H54 (cell line): ENCODE results near the gene RNF43.
A peak's percentile ranks its signal among the peaks of the same experiment; 100 is the strongest.
"Not testable (repeated sequence)": the region's sequence is repeated elsewhere in the genome, so short reads cannot be mapped to it uniquely, and the experiment has no call there.

Experiments used
- DNase-seq: peaks from one replicate; pipeline ENCODE4 v3.0.0; 2011; ENCODE audit warnings: low spot score, mixed read lengths; ENCODE audit not compliant: insufficient read length
- FAIRE-seq: peaks from 3 replicates; lab custom pipeline; 2011; peaks lifted over from hg19 to GRCh38; lab: Jason Lieb, UNC
- POLR2A ChIP-seq: IDR thresholded peaks from 2 replicates; pipeline ENCODE4 v1.6.1; 2011; ENCODE audit warnings: low read depth, mild to moderate bottlenecking, low read length

Gene RNF43

DNA sequence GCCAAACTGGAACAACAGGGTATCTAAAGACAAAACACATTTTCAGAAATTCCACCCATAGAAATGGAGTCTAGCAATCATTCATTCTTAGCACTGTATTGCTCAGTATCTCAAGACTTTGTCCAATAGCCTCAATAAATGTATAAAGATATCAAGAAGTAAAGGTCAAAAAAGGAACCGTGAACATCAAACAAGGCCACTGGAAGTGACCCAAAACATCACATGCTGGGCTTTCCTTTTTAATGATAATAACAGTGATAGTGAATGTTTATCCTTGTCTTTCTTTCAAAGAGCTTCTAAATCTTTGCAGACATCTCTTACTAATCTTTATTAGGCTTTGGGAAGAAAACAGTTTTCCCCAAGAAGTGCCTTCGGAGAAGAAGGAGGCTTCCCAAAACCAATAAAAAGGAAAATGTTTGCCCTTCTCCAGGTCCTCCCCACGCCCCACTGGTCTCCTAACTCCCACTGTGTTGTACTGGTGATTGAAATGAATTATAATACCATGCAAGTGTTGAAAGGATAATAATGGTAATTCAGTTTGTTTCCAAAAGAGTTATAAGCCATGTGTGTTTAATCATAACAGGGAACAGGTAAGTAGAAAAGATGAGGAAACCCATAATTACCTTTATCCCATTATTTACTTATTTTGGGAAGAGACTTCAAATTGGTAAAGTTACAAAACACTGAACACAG, 18.6 kb downstream of the RNF43 start:
- FAIRE-seq, result no peak
- no peak for TF ChIP-seq POLR2A
- no peak for DNase-seq

DNA sequence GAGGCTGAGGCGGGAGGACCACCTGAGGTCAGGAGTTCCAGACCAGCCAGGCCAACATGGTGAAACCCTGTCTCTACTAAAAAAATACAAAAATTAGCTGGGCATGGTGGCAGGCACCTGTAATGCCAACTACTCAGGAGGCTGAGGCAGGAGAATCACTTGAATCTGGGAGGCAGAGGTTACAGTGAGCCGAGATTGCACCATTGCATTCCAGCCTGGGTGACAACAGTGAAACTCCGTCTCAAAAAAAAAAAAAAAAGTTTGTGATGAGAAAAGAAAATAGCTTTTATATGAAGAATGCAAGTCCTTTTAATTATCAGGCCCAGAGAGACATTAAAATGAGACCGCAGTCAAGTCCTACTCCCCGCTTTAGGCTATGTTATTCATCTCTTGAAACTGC, 19.9 kb downstream of the RNF43 start:
- not testable (repeated sequence) for FAIRE-seq, DNase-seq

DNA sequence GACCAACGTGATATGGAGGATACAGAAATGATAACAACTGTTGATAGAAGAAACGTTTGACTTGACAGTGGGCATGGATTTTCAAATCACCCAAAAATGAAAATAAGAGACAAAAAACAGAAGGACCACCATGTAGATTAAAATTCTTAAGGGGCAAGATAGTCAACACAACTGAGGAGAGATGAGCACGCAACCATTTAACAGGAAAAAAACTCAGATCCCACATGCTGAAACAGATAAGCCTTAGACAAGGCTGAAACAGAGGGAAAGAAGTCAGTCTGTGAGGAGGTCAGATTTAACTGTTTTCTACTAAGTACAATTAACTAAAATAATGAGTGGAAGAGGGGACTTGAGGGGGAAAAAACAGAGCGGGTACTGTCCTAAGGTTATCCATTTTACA, 21.2 kb downstream of the RNF43 start:
- FAIRE-seq (no peak), DNase-seq (no peak)
- TF ChIP-seq POLR2A, result no peak

DNA sequence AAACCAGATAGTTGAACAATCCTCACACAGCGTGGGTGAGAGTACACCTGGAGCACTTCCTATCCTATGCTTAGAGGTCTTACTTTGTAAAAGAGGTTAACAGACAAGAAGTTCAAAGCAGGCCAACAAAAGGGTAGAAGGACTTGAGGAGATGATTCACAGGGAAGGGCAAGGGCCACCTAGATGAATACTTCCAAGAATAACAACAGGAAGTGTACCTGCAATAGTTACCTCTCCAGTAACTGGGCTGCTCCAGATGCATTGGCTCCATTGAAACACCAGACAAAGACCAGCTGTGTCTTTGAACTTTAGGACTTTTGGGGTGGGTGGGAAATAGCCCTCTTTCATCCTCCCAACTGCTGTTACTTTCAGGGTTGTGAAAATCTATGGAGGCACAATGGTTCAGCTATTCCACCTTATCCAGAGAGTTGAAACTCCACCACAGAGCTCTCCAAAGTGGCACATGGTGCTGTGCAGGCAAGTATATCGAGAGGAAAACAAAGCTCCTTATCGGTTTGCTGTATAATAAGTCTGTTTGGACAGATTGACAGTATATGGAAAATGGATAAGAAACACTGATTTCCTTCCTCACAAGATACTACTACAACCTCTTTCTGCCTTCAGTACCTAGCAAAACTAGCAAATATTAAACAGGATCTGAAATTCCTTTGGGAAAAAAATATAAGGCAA, 22.7 kb downstream of the RNF43 start:
- no peak for TF ChIP-seq POLR2A
- FAIRE-seq, result no peak
- DNase-seq, result no peak

DNA sequence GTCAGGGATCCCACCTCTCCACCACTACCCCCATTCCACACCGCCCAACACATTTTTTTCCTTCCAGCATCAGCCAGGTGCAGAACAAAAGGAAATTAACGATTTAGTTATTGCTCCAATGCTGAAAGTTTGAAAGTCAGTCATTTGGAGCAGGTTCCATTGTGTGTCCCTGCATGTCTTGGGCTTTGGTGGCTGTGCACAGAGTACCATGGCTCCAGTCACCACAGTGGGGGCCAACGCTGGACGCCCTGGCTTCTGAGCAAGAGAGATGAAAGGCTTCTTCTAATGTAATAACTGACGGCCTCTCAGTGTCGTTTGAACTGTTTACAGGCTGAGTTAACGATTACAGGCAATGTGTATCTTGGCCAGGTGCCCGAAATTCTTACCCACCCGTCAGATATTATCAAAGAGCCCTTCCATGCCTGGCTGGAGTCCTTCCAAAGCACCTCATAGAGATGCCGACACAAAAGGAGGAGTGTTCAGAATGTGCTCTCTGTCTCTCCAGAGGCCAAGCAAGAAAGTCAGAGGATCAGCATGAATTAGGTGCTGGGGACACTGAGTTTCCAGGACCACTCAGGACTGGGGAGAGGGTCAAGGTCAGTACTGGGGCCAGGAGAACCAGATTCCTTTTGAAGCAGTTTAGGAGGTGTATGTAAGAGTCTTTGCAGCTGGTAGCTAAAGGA, 25.9 kb downstream of the RNF43 start:
- no peak for TF ChIP-seq POLR2A
- FAIRE-seq, result peak; percentile 83

DNA sequence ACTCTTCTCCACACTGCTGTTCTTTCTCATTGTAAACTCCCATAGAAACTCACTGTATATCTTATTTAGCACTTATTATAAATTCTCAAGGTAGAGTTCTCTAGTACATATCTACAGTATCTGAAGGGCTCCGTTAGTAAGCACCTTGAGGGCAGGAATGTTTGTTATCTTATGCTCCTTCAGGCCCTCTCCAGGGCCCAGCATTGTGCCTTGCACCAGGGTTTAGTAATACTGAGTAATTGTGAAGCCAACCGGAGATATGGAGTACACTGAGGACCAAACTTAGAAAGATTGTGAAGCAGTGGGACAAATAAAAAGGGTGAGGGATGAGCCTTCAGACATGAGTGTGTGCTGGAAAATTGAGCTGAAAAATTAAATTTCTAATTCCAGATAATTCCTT, 26.4 kb downstream of the RNF43 start:
- FAIRE-seq (no peak), DNase-seq (no peak)
- TF ChIP-seq POLR2A, result no peak

More for the DNA sequence above, 25.9 kb downstream of the RNF43 start:
- DNase-seq, result peak; percentile 25

DNA sequence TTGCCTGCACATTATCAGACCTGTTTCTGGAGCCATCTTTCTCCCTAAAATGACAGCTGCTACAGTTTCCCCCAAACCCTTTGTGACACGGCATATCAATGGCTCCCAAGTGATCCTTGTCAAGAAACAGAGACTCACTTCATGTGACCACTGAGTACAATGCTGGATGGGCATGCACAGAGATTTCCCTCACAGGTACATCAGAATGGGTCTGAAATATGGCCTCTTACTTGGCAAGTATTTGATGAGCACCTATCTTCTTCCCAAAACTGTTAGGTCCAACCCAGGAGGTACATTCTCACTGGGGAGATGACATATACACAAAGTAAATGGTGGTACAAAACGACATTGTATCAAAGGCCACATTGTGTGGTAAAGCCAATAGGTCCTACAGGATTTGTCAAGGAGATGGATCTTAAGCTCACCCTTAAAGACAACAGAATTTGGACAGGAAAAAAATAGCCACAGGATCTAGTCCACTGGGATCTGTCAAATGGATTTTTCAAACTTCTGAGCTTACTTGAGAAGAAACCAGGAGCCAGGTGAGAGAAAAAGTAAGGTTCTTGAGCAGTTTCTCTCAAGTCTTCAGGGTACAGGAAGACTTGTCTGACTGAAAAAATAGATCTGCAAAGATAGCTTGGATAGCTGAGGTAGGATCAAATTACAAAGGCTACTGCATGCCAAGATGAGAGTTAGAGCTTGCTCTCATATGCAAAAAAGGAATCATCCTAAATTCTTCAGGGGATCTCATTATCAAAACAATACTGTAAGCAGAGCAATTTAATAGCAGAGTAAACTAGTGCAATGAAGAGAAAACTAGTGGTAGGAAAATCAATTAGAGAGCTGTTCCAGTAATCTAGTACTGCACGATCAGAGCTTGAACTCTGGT, 28.8 kb downstream of the RNF43 start:
- DNase-seq, result no peak
- no peak for FAIRE-seq
- TF ChIP-seq POLR2A, result no peak

DNA sequence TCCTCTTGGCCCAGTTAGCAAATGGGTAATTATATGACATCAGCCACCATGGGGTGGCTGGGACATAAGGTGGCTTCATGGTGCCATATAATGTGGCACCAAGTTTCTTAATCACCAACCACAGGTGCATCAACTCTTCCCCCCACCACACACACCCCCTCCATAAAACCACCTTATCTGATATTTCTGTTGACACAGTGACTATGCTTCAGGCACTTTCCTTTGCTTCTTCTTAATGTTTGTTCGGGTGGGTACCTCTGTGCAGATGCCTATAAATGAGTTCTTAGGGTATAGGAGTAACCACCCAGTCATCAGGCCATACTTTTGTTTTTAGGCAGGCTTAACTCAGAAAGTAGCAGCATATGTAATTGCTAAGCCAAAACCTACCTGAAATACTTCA, 29.5 kb downstream of the RNF43 start:
- FAIRE-seq (no peak), DNase-seq (no peak)
- no peak for TF ChIP-seq POLR2A

DNA sequence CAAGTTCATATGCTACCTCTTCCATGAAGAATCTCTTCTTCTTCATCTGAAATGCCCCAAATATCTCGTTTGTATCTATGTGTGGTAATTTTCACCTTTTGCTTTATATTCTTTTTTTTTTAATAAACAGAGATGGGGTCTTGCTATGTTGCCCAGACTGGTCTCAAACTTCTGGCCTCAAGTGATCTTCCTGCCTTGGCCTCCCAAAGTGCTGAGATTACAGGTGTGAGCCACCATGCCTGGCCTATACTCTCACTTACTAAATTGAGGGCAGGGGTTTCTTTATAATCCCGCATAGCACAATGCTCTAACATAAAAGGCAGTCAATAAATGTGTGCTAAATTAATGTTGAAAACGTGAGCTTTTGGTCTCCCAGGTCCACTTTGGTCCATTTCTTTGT, 30.6 kb downstream of the RNF43 start:
- TF ChIP-seq POLR2A, result no peak
- DNase-seq, result no peak
- no peak for FAIRE-seq

DNA sequence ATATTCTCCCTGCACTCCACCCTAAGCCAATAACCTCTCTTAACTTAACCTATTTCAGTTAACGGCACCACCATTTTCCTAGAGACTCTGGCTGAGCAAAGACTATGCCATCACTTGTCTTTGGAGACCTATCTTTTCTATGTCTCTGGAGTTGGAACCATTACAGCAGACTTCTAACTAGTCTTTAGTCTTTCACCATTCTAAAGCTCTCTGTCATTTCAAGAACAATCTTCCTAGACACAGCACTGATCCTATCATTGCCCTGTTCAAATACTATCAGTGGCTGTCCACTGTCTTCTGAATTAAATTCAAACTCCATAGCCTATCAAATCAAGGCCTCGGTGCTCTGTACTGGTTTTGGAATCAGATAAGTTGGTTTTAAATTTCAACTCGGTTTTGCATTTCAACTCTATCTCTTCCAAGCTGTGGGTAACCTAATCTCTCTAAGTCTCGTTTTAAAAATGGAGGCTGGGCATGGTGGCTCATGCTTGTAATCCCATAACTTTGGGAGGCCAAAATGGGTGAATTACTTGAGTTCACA, 31.9 kb downstream of the RNF43 start:
- DNase-seq (no peak), FAIRE-seq (no peak)
- TF ChIP-seq POLR2A, result no peak

DNA sequence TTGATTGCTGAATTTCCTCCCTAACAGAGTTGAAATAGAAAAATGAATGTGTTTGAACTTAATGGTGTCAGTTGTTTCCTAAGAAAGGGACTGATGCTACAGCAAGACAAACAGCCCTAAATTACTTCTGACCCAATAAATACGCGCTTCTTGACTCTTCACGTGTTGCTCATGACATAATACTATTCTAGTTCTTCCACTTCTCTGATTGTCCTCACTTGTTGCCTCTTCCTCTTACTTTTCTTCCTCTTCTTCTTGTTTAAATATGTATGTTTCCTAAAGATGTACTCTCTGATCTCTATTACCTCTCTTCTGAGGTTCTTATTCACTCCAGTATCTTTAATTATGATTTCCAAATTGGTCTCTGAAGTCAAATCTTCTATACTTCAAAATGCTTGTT, 32.4 kb downstream of the RNF43 start:
- no peak for FAIRE-seq
- TF ChIP-seq POLR2A, result no peak
- no peak for DNase-seq

DNA sequence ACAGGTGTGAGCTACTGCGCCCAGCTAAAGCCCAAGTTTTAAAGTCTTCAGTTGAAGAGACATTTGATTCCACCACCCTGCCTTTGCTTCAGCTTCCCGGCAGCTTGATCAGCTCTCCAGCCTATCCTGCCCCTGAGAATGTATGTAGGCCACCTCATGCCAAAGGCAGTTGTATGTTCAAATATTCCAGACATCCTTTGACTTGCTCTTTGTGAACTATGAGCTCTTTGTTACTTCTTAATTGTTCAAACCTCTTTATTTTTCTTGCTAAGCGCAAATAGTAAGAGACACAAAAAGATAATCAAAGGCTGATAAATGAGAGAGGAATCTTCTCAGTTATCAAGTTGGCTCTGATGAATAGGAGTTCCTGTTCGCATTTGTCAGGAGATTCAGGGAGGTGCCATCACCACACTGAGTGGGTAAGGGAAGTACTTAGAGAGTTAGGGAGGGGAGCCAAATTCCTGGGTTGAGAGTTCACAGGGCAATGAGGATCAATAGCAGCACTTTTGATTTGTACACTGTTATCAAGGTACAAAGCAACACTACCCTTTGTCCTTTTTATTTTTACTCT, 33.4 kb downstream of the RNF43 start:
- DNase-seq (no peak), FAIRE-seq (no peak)

DNA sequence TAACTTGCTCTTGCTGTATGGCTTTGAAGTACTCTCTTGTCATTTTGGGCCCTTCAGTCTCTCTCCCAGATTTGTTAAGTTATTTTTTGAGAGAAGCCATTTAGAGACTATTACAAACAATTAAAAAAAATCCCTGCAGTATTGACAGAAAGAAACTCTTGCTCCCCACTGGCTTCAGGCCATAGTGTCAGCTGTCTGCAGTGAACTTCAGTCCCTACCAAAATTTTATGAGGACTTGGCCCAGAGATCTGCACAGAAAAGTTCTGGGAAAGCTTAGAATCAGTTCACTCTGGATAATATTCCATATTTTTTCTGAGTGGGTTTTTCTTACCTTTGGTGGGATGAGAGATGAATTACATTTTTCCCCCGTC, 34.5 kb downstream of the RNF43 start:
- FAIRE-seq, result no peak
- no peak for TF ChIP-seq POLR2A
- DNase-seq, result no peak

More for the DNA sequence above, 33.4 kb downstream of the RNF43 start:
- no peak for TF ChIP-seq POLR2A
